Measurements from ENCODE around the gene KDM2A. TPM values are rescaled to one million over a fixed set of nuclear protein-coding genes. Genes with fewer than 3 reads are reported as not detected.
A peak's percentile ranks its signal among the peaks of the same experiment; 100 is the strongest.

Gene KDM2A
- total RNA-seq, 2 donors from 2014 or later, result 40.1 to 130 TPM

- no peak for DNase-seq (ENCODE audit: low spot score)
- Histone ChIP-seq H3K36me3 (peaks cover 12% of the 10 kb centered on the region), H3K27ac (peak overlapping the region; percentile 69 to 84), H3K27me3 (replicated peaks; ENCODE audit: insufficient read depth) (no peaks in the 10 kb centered on the region), H3K9me3 (no peaks in the 10 kb centered on the region), H3K4me1 (ENCODE audit: control insufficient read depth in 1 of 2, low read depth in 2 of 2) (peaks cover 73 to 90% of the 10 kb centered on the region in 2 donors), H3K4me3 (peak overlapping the region; percentile 7)
- ATAC-seq (ENCODE audit: insufficient number of reproducible peaks, low FRiP score, low read depth), result no peak
- TF ChIP-seq CTCF (IDR thresholded peaks at IDR 0.05), result no peak
Measured at GRCh38 chr11:67274768-67275605, 155.9 kb downstream of the KDM2A start.

- Histone ChIP-seq H3K9me3 (no peaks in the 10 kb centered on the region), H3K4me1 (ENCODE audit: control insufficient read depth in 1 of 2, low read depth in 2 of 2) (peaks cover 67 to 82% of the 10 kb centered on the region in 2 donors), H3K36me3 (peaks cover 20% of the 10 kb centered on the region), H3K4me3 (no peak overlapping the region), H3K27ac (peak overlapping the region in 1 of 2 donors; percentile 84), H3K27me3 (replicated peaks; ENCODE audit: insufficient read depth) (no peaks in the 10 kb centered on the region)
- TF ChIP-seq CTCF (IDR thresholded peaks at IDR 0.05), result no peak
- DNase-seq (ENCODE audit: low spot score) (no peak), ATAC-seq (ENCODE audit: insufficient number of reproducible peaks, low FRiP score, low read depth) (no peak)
Measured at GRCh38 chr11:67275606-67276409, 156.7 kb downstream of the KDM2A start.

- H3K4me1 ChIP-seq (ENCODE audit: control insufficient read depth in 1 of 2, low read depth in 2 of 2), result peaks cover 57 to 72% of the 10 kb centered on the region in 2 donors
- DNase-seq (ENCODE audit: low spot score), result no peak
Measured at GRCh38 chr11:67276781-67277230, 157.7 kb downstream of the KDM2A start.

GRCh38 chr11:67277231-67277961 lies 158.3 kb downstream of the KDM2A start:
- H3K36me3 ChIP-seq, result peaks cover 36% of the 10 kb centered on the region
- no peaks in the 10 kb centered on the region for H3K27me3 ChIP-seq (replicated peaks; ENCODE audit: insufficient read depth)
- no peaks in the 10 kb centered on the region for H3K9me3 ChIP-seq
- H3K4me1 ChIP-seq (ENCODE audit: control insufficient read depth in 1 of 2, low read depth in 2 of 2), result peaks cover 51 to 67% of the 10 kb centered on the region in 2 donors
- no peak for TF ChIP-seq CTCF (IDR thresholded peaks at IDR 0.05)
- DNase-seq (ENCODE audit: low spot score) (peak; percentile 56), ATAC-seq (ENCODE audit: insufficient number of reproducible peaks, low FRiP score, low read depth) (peak; percentile 63)
- H3K4me3 ChIP-seq, result peak overlapping the region; percentile 68
- peak overlapping the region; percentile 81 to 84 for H3K27ac ChIP-seq

More at GRCh38 chr11:67276781-67277230, 157.7 kb downstream of the KDM2A start:
- no peak for ATAC-seq (ENCODE audit: insufficient number of reproducible peaks, low FRiP score, low read depth)
- peaks cover 30% of the 10 kb centered on the region for H3K36me3 ChIP-seq
- peak overlapping the region; percentile 68 for H3K4me3 ChIP-seq
- H3K27me3 ChIP-seq (replicated peaks; ENCODE audit: insufficient read depth), result no peaks in the 10 kb centered on the region
- no peak for TF ChIP-seq CTCF (IDR thresholded peaks at IDR 0.05)
- H3K27ac ChIP-seq, result peak overlapping the region; percentile 81 to 84
- no peaks in the 10 kb centered on the region for H3K9me3 ChIP-seq
